C4-2B (cell line): ENCODE measurements around the gene MR1.

ENCODE experiments used
- H3K27ac ChIP-seq: fragments of 450-650 bp; 2 replicates; pipeline ENCODE4 v1.5.1; 2017
- ZFX ChIP-seq: fragments of 450-650 bp; IDR thresholded peaks from 2 replicates; pipeline ENCODE4 v1.6.1; 2017
- TF ChIP-seq, protein P1 (sequence below): fragments of 450-650 bp; conservative IDR thresholded peaks from 2 replicates; pipeline ENCODE4 v1.5.1; 2017; ENCODE audit warnings: mild to moderate bottlenecking

Gene MR1

DNA sequence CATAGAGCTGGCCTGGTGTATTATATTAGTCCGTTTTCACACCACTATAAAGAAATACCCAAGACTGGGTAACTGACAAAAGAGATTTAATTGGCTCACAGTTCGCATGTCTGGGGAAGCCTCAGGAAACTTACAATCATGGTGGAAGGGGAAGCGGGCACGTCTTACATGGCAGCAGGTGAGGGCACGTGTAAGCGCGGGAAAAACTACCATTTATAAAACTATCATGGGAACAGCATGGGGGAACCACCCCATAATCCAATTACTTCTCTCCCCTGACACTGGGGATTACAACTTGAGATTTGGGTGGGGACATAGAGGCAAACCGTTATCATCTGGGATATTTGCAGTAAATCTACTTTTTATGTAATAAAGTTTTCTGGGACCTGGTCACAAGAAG, 61.5 kb downstream of the MR1 start:
- H3K27ac ChIP-seq = no peak overlapping the region
- TF ChIP-seq ZFX = no peak
- TF ChIP-seq, protein P1, sequence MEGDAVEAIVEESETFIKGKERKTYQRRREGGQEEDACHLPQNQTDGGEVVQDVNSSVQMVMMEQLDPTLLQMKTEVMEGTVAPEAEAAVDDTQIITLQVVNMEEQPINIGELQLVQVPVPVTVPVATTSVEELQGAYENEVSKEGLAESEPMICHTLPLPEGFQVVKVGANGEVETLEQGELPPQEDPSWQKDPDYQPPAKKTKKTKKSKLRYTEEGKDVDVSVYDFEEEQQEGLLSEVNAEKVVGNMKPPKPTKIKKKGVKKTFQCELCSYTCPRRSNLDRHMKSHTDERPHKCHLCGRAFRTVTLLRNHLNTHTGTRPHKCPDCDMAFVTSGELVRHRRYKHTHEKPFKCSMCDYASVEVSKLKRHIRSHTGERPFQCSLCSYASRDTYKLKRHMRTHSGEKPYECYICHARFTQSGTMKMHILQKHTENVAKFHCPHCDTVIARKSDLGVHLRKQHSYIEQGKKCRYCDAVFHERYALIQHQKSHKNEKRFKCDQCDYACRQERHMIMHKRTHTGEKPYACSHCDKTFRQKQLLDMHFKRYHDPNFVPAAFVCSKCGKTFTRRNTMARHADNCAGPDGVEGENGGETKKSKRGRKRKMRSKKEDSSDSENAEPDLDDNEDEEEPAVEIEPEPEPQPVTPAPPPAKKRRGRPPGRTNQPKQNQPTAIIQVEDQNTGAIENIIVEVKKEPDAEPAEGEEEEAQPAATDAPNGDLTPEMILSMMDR = no peak

- no peak for TF ChIP-seq ZFX
- TF ChIP-seq, protein P1 = no peak
- no peak overlapping the region for H3K27ac ChIP-seq
These were observed 62.0 kb downstream of the MR1 start for GRCh38 chr1:181095763-181096184.

- TF ChIP-seq, protein P1 = no peak
- no peak for TF ChIP-seq ZFX
- no peak overlapping the region for H3K27ac ChIP-seq
These were observed 63.5 kb downstream of the MR1 start for GRCh38 chr1:181097242-181097641.

GRCh38 chr1:181099152-181100014, 65.6 kb downstream of the MR1 start:
- no peak for TF ChIP-seq ZFX
- TF ChIP-seq, protein P1 = no peak
- H3K27ac ChIP-seq = no peak overlapping the region

DNA sequence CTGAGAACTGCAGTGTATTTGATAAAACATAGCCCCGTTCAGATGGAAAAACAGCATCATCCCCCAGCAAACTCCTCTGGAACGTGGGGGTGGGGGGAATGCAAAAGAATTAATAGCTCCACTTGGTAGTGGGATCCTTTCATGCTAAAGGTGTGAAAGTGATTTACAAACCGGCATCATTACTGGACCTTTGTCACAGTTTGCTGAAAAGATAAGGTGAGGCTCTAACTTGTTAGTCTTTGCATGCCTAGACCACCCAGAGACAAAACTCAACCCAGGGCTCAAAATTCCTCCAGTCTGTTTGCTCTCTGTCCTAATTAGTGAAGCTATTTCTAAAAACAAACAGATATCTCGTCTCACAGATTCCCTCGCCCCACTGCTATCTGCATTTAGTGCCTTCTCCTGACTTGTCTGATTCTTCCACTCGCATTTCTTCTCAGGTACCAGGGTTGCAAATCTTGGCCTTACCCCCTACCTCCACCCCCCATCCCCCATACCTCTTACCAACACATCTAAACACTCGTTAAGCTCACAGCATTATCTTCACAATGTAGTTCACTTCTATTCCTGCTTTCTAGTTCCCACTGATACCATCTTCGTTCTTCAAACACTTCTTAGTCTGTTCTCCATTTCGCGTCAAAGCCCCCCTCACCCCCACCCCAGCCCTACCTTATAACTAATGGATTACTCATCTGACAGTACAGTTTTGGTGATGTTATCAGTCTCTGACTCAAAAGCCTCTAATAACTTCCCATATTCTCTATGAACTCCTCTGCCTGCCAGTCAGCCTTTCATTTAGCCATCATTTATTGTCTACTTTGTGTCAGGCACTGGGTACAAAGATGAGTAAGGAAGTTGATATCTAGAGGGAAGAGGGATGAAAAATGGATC, 66.5 kb downstream of the MR1 start:
- H3K27ac ChIP-seq = no peak overlapping the region
- TF ChIP-seq, protein P1 = no peak
- TF ChIP-seq ZFX = no peak

DNA sequence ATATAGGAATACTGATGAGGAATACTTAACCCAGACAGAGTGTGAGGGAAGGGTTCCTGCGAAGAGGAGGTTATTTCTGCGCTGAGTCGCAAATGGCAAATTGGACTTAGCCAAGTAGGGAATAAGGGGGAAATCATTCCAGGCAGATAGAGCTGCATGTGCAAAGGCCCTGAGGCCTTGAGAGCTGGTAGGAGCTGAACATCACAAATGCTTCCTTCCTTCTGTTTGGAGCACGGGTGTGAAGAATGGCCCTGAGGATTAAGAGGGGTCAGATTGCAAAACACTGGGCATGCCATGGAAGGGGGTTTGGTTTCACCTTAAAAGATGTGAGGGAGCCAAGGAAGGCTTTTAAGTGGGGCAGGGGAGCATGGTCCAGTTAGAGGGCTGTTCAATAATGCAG, 67.2 kb downstream of the MR1 start:
- TF ChIP-seq ZFX = no peak
- TF ChIP-seq, protein P1 = no peak
- H3K27ac ChIP-seq = no peak overlapping the region
